Right lobe of liver (tissue), 6 donors: ENCODE measurements around the gene ERICH3. TPM values are rescaled to one million over a fixed set of nuclear protein-coding genes. Genes with fewer than 3 reads are reported as not detected.

Experiments used
- ATAC-seq, 4 donors: fragments of 200-7000 bp; cut with Tn5 transposase; one replicate each; pipeline ENCODE4 v1.9.1; 2020; ENCODE audit warnings: mild to moderate bottlenecking in 4 of 4, moderate library complexity in 4 of 4
- DNase-seq, 3 donors: peaks; one replicate each; pipeline ENCODE4 v3.0.0-alpha.2; 2020
- H3K27ac ChIP-seq, 3 donors: fragments of 200-600 bp; one replicate each; pipeline ENCODE4 v1.8.0; 2022
- H3K27me3 ChIP-seq, 2 donors: fragments of 200-600 bp; one replicate each; pipeline ENCODE4 v1.8.0; 2022
- H3K36me3 ChIP-seq, 4 donors: fragments of 200-600 bp; sonication (generic) in 1 of 4; one replicate each; pipeline versions ENCODE4 v1.5.1 to v1.8.0; 2017 to 2022; ENCODE audit warnings: control low read depth in 1 of 4
- H3K4me1 ChIP-seq, 4 donors: fragments of 200-600 bp; sonication (generic) in 1 of 4; one replicate each; pipeline versions ENCODE4 v1.5.1 to v1.8.0; 2017 to 2022; ENCODE audit warnings: control low read depth in 1 of 4
- H3K4me3 ChIP-seq, 3 donors: fragments of 200-600 bp; one replicate each; pipeline ENCODE4 v1.8.0; 2022
- H3K9me3 ChIP-seq, 4 donors: fragments of 200-600 bp; sonication (generic) in 1 of 4; one replicate each; pipeline versions ENCODE4 v1.5.1 to v1.8.0; 2017 to 2022; ENCODE audit warnings: control low read depth in 1 of 4
- CTCF ChIP-seq, 4 donors: fragments of 200-600 bp in 3 of 4; fragments of 450-650 bp in 1 of 4; IDR thresholded peaks; one replicate each; pipeline versions ENCODE4 v1.5.1 to v1.8.0; 2016 to 2022; ENCODE audit warnings: antibody characterized with exemption in 4 of 4, mild to moderate bottlenecking in 2 of 4
- POLR2A ChIP-seq: fragments of 450-650 bp; IDR thresholded peaks from one replicate; pipeline ENCODE4 v1.6.1; 2017; ENCODE audit warnings: antibody characterized with exemption, mild to moderate bottlenecking
- WGBS: methylation state at CpG from one replicate; pipeline ENCODE4 v1.1.6; 2018; ENCODE audit warnings: low coverage, low lambda C conversion rate; ENCODE audit not compliant: insufficient coverage; ENCODE audit errors: missing lambda C conversion rate; 5-methylcytosine and 5-hydroxymethylcytosine counted together
- intact Hi-C, 2 donors: fragments of 100-400 bp; cut with DNase I; formaldehyde crosslinking; loops; one replicate each; pipeline versions ENCODE4 v1.11.2 to v1.14.1; 2022
- total RNA-seq, 6 experiments: library from RNA; depleted of rRNA in 2 of 6; stranded (reverse); fragments of >200 nt in 2 of 6; fragmentation: NEBNext Ultra II Directional in 3 of 6; extraction: Animal tissue kit (Norgen Biotek cat#: 25700) in 3 of 6; gene quantifications; one replicate each; pipeline versions ENCODE4 v1.1.0 to v1.2.4, GENCODE V29; 2016 to 2023
- donor health status: DM: no; HTN: yes; CAD: no.
- donor health status: DM: no; HTN: no; CAD: no.
- donor health status: DM: no; HTN: no; CAD: no.
- donor health status: DM: no; HTN: yes; CAD: no.
- donor health status: DM: no; HTN: yes; CAD: no.

Gene ERICH3
- total RNA-seq, 6 experiments from 2014 or later, result 0.06 to 0.51 (median 0.14) TPM; not detected in 2

GRCh38 chr1:74712881-74713280 lies 39.3 kb upstream of the ERICH3 start:
- no peak for TF ChIP-seq POLR2A
- TF ChIP-seq CTCF (IDR thresholded peaks at IDR 0.05), result no peak
- ATAC-seq, result no peak
- peaks cover 2 to 96% (median 26%) of the 10 kb centered on the region in 4 donors for H3K36me3 ChIP-seq

GRCh38 chr1:74703386-74704182 lies 30.0 kb upstream of the ERICH3 start:
- 74% methylated on average over 5 of the region's 6 CpGs for WGBS
- Histone ChIP-seq H3K9me3 (no peaks in the 10 kb centered on the region), H3K27me3 (no peaks in the 10 kb centered on the region), H3K4me3 (no peak overlapping the region), H3K27ac (no peak overlapping the region), H3K4me1 (peaks cover 0 to 4% (median 0%) of the 10 kb centered on the region in 4 donors), H3K36me3 (peaks cover 0 to 59% (median 4%) of the 10 kb centered on the region in 4 donors)
- DNase-seq (no peak), ATAC-seq (no peak)
- intact Hi-C loops, result no loop called here
- no peak for TF ChIP-seq CTCF (IDR thresholded peaks at IDR 0.05)

More at GRCh38 chr1:74712881-74713280, 39.3 kb upstream of the ERICH3 start:
- DNase-seq, result no peak
- WGBS, result 56% methylated on average over 1 of the region's 1 CpG
- Histone ChIP-seq H3K4me3 (no peak overlapping the region), H3K9me3 (no peaks in the 10 kb centered on the region), H3K27me3 (no peaks in the 10 kb centered on the region), H3K27ac (no peak overlapping the region), H3K4me1 (no peaks in the 10 kb centered on the region)
- intact Hi-C loops, result no loop called here

- no peak overlapping the region for H3K27ac ChIP-seq
- no peaks in the 10 kb centered on the region for H3K27me3 ChIP-seq
- DNase-seq (no peak), ATAC-seq (no peak)
- H3K36me3 ChIP-seq, result peaks cover 0 to 24% (median 0%) of the 10 kb centered on the region in 4 donors
- no peak for TF ChIP-seq POLR2A
- peaks cover 0 to 7% (median 0%) of the 10 kb centered on the region in 4 donors for H3K4me1 ChIP-seq
- H3K9me3 ChIP-seq, result no peaks in the 10 kb centered on the region
- intact Hi-C loops, result no loop called here
- H3K4me3 ChIP-seq, result no peak overlapping the region
These were observed 25.7 kb upstream of the ERICH3 start for GRCh38 chr1:74699331-74699730.

GRCh38 chr1:74697832-74698231 lies 24.2 kb upstream of the ERICH3 start:
- Histone ChIP-seq H3K27ac (no peak overlapping the region), H3K4me3 (no peak overlapping the region), H3K36me3 (peaks cover 0 to 13% (median 0%) of the 10 kb centered on the region in 4 donors), H3K4me1 (peaks cover 0 to 7% (median 0%) of the 10 kb centered on the region in 4 donors), H3K27me3 (no peaks in the 10 kb centered on the region), H3K9me3 (no peaks in the 10 kb centered on the region)
- WGBS, result 34% methylated on average over 2 of the region's 2 CpGs
- no peak for TF ChIP-seq CTCF (IDR thresholded peaks at IDR 0.05)
- no peak for TF ChIP-seq POLR2A
- intact Hi-C loops, result no loop called here
- ATAC-seq (no peak), DNase-seq (no peak)

GRCh38 chr1:74693473-74693872 lies 19.9 kb upstream of the ERICH3 start:
- H3K4me3 ChIP-seq, result no peak overlapping the region
- intact Hi-C loops, result no loop called here
- H3K36me3 ChIP-seq, result no peaks in the 10 kb centered on the region
- H3K4me1 ChIP-seq, result peaks cover 0 to 3% (median 0%) of the 10 kb centered on the region in 4 donors
- ATAC-seq (no peak), DNase-seq (no peak)
- 65% methylated on average over 2 of the region's 2 CpGs for WGBS
- no peak overlapping the region for H3K27ac ChIP-seq
- no peaks in the 10 kb centered on the region for H3K9me3 ChIP-seq
- TF ChIP-seq POLR2A (no peak), CTCF (IDR thresholded peaks at IDR 0.05) (no peak)
- H3K27me3 ChIP-seq, result no peaks in the 10 kb centered on the region
